IMR-90 (cell line): Measurements from ENCODE around the gene ZCCHC7. TPM values are rescaled to one million over a fixed set of nuclear protein-coding genes. Genes with fewer than 3 reads are reported as not detected.

Experiments used
- ATAC-seq: fragments of 200-7000 bp; cut with Tn5 transposase; 2 replicates; pipeline ENCODE4 v1.9.1; 2020; ENCODE audit warnings: low read depth, mild to moderate bottlenecking, moderate library complexity
- BruUV-seq: library from RNA; stranded (reverse); fragments of 400-500 nt; replicated peaks from 2 replicates; lab custom pipeline; 2021; lab: Mats Ljungman, UMichigan
- CTCF ChIA-PET: fragments of 300-600 bp; formaldehyde crosslinking; extraction: SDS; loops from one replicate; lab custom pipeline; 2021; ENCODE audit warnings: antibody characterized with exemption; lab: Yijun Ruan, JAX
- POLR2A ChIA-PET: fragments of 300-600 bp; sonication (Branson Sonifier 250); formaldehyde crosslinking; loops from one replicate; lab custom pipeline; 2022; ENCODE audit warnings: antibody characterized with exemption; ENCODE audit not compliant: unreplicated experiment; lab: Charles Lee
- DNase-seq: peaks from one replicate; pipeline ENCODE4 v3.0.0; 2013
- H2AFZ ChIP-seq: replicated peaks from 2 replicates; pipeline ENCODE3; 2013; ENCODE audit warnings: low read length, mild to moderate bottlenecking; ENCODE audit not compliant: poor library complexity
- H2AK5ac ChIP-seq: 2 replicates; pipeline ENCODE4 v1.6.1; 2013; ENCODE audit warnings: low read depth, low read length, inconsistent platforms
- H2AK9ac ChIP-seq: replicated peaks from 2 replicates; pipeline ENCODE3; 2013; ENCODE audit warnings: mild to moderate bottlenecking, low read depth, low read length, moderate library complexity; ENCODE audit not compliant: poor library complexity
- H2BK120ac ChIP-seq: 2 replicates; pipeline ENCODE4 v1.6.1; 2013; ENCODE audit warnings: low read depth, low read length, inconsistent platforms
- H2BK15ac ChIP-seq: 3 replicates; pipeline ENCODE4 v1.6.1; 2013; ENCODE audit warnings: low read depth, low read length, inconsistent platforms
- H2BK20ac ChIP-seq: 2 replicates; pipeline ENCODE4 v1.6.1; 2013; ENCODE audit warnings: low read depth, mild to moderate bottlenecking, inconsistent platforms, low read length, moderate library complexity
- H2BK5ac ChIP-seq: 2 replicates; pipeline ENCODE4 v1.6.1; 2013; ENCODE audit warnings: mild to moderate bottlenecking, low read depth, low read length, inconsistent platforms; ENCODE audit not compliant: poor library complexity, severe bottlenecking
- H3K14ac ChIP-seq: replicated peaks from 2 replicates; pipeline ENCODE4 v1.6.1; 2013; ENCODE audit warnings: low read depth, low read length, inconsistent platforms
- H3K18ac ChIP-seq: 2 replicates; pipeline ENCODE4 v1.6.1; 2013; ENCODE audit warnings: low read depth, low read length, control low read depth
- H3K23ac ChIP-seq: 2 replicates; pipeline ENCODE4 v1.6.1; 2013; ENCODE audit warnings: low read depth, low read length, inconsistent platforms
- H3K27ac ChIP-seq: 2 replicates; pipeline ENCODE4 v1.5.1; 2013; ENCODE audit warnings: mild to moderate bottlenecking, control low read depth, low read length; ENCODE audit not compliant: insufficient read depth
- H3K27me3 ChIP-seq: 2 replicates; pipeline ENCODE4 v1.6.1; 2013; ENCODE audit warnings: low read length; ENCODE audit not compliant: control insufficient read depth, insufficient read depth
- H3K36me3 ChIP-seq: 2 replicates; pipeline ENCODE4 v1.6.1; 2013; ENCODE audit warnings: low read length, mixed read lengths; ENCODE audit not compliant: control insufficient read depth, insufficient read depth
- H3K4ac ChIP-seq: 2 replicates; pipeline ENCODE4 v1.6.1; 2013; ENCODE audit warnings: low read depth, low read length, inconsistent platforms
- H3K4me1 ChIP-seq: 2 replicates; pipeline ENCODE4 v1.6.1; 2013; ENCODE audit warnings: low read length, mixed read lengths; ENCODE audit not compliant: control insufficient read depth, insufficient read depth
- H3K4me2 ChIP-seq: 2 replicates; pipeline ENCODE4 v1.6.1; 2013; ENCODE audit warnings: low read depth, mild to moderate bottlenecking, control low read depth, low read length, moderate library complexity
- H3K4me3 ChIP-seq: 2 replicates; pipeline ENCODE4 v1.5.1; 2013; ENCODE audit warnings: low read depth, mild to moderate bottlenecking, control low read depth, low read length, moderate library complexity; ENCODE audit not compliant: insufficient read depth
- H3K56ac ChIP-seq: 2 replicates; pipeline ENCODE4 v1.6.1; 2013; ENCODE audit warnings: low read length, inconsistent platforms; ENCODE audit not compliant: insufficient read depth; ENCODE audit errors: extremely low read depth
- H3K79me1 ChIP-seq, 2 experiments: 2 replicates each; pipeline ENCODE4 v1.6.1; 2013; ENCODE audit warnings: low read length in 2 of 2, inconsistent platforms in 1 of 2, low read depth in 1 of 2
- H3K9ac ChIP-seq: 2 replicates; pipeline ENCODE4 v1.6.1; 2013; ENCODE audit warnings: low read depth, low read length, control low read depth
- H3K9me1 ChIP-seq: 2 replicates; pipeline ENCODE4 v1.6.1; 2013; ENCODE audit warnings: low read length, inconsistent platforms; ENCODE audit not compliant: insufficient read depth
- H3K9me3 ChIP-seq: 2 replicates; pipeline ENCODE4 v1.6.1; 2013; ENCODE audit warnings: low read length; ENCODE audit not compliant: control insufficient read depth, insufficient read depth
- H4K20me1 ChIP-seq: 2 replicates; pipeline ENCODE4 v1.6.1; 2013; ENCODE audit warnings: low read length, inconsistent platforms; ENCODE audit not compliant: insufficient read depth
- H4K5ac ChIP-seq: 2 replicates; pipeline ENCODE4 v1.6.1; 2013; ENCODE audit warnings: mild to moderate bottlenecking, low read depth, low read length, control low read depth
- H4K8ac ChIP-seq, 2 experiments: 2 replicates each; pipeline ENCODE4 v1.6.1; 2013; ENCODE audit warnings: low read depth in 2 of 2, low read length in 2 of 2, control low read depth in 1 of 2, inconsistent platforms in 1 of 2
- H4K91ac ChIP-seq: 2 replicates; pipeline ENCODE4 v1.6.1; 2013; ENCODE audit warnings: low read depth, low read length, inconsistent platforms; ENCODE audit not compliant: insufficient read depth
- BHLHE40 ChIP-seq: fragments of 150-350 bp; IDR thresholded peaks from 2 replicates; pipeline ENCODE4 v1.6.1; 2016; ENCODE audit warnings: mild to moderate bottlenecking, low read depth, low read length
- CEBPB ChIP-seq: IDR thresholded peaks from 2 replicates; pipeline ENCODE4 v1.6.1; 2012; ENCODE audit warnings: low read depth, low read length, improper control_type of control experiment
- CHD1 ChIP-seq: IDR thresholded peaks from 2 replicates; pipeline ENCODE4 v1.6.1; 2012; ENCODE audit warnings: low read depth, low read length, improper control_type of control experiment
- CTCF ChIP-seq: conservative IDR thresholded peaks from 2 replicates; pipeline ENCODE4 v1.5.1; 2012; ENCODE audit warnings: mild to moderate bottlenecking, low read depth, low read length, improper control_type of control experiment
- FOS ChIP-seq: fragments of 150-350 bp; IDR thresholded peaks from 2 replicates; pipeline ENCODE4 v1.6.1; 2016; ENCODE audit warnings: low read depth, low read length
- MAFK ChIP-seq: IDR thresholded peaks from 2 replicates; pipeline ENCODE4 v1.6.1; 2012; ENCODE audit warnings: low read depth, low read length, improper control_type of control experiment
- MAZ ChIP-seq: IDR thresholded peaks from 2 replicates; pipeline ENCODE4 v1.6.1; 2012; ENCODE audit warnings: low read depth, mild to moderate bottlenecking, low read length, improper control_type of control experiment, moderate library complexity, borderline replicate concordance
- MXI1 ChIP-seq: IDR thresholded peaks from 2 replicates; pipeline ENCODE4 v1.6.1; 2012; ENCODE audit warnings: low read depth, mild to moderate bottlenecking, low read length, moderate library complexity, borderline replicate concordance
- NFE2L2 ChIP-seq: fragments of 150-350 bp; IDR thresholded peaks from 2 replicates; pipeline ENCODE4 v1.6.1; 2016; ENCODE audit warnings: low read depth, mild to moderate bottlenecking, low read length
- POLR2A ChIP-seq: IDR thresholded peaks from 2 replicates; pipeline ENCODE4 v1.6.1; 2012; ENCODE audit warnings: mild to moderate bottlenecking, low read depth, low read length
- RAD21 ChIP-seq: IDR thresholded peaks from 2 replicates; pipeline ENCODE4 v1.6.1; 2012; ENCODE audit warnings: low read length, improper control_type of control experiment
- RCOR1 ChIP-seq: IDR thresholded peaks from 2 replicates; pipeline ENCODE4 v1.6.1; 2012; ENCODE audit warnings: mild to moderate bottlenecking, low read length, improper control_type of control experiment; ENCODE audit not compliant: insufficient replicate concordance
- RFX5 ChIP-seq: IDR thresholded peaks from 2 replicates; pipeline ENCODE4 v1.8.0; 2012; ENCODE audit warnings: low read depth, mild to moderate bottlenecking, low read length, moderate library complexity
- SMC3 ChIP-seq: fragments of 150-350 bp; IDR thresholded peaks from 2 replicates; pipeline ENCODE4 v1.6.1; 2016; ENCODE audit warnings: low read depth, mild to moderate bottlenecking, antibody characterized with exemption, low read length, moderate library complexity
- WGBS, 2 experiments: methylation state at CpG; one replicate each; pipeline versions ENCODE4 v1.1.5 to v1.1.7; 2013; ENCODE audit warnings: missing lambda C conversion rate in 2 of 2; ENCODE audit not compliant: insufficient read length in 1 of 2; ENCODE audit errors: extremely low coverage in 2 of 2; 5-methylcytosine and 5-hydroxymethylcytosine counted together
- dilution Hi-C: fragments of 300-500 bp; cut with HindIII; formaldehyde crosslinking; loops from one replicate; pipeline ENCODE4 v1.14.3; 2018; ENCODE audit warnings: low sequenced_read_pairs; ENCODE audit not compliant: unreplicated experiment
- in situ Hi-C: fragments of 300-500 bp; cut with MboI; formaldehyde crosslinking; loops from 3 replicates; pipeline ENCODE4 v1.14.3; 2019; ENCODE audit warnings: low sequenced_read_pairs, inconsistent platforms, mixed read lengths
- intact Hi-C: fragments of 100-400 bp; cut with micrococcal nuclease; formaldehyde crosslinking; loops from 2 replicates; pipeline ENCODE4 v1.10.0; 2022
- polyA plus RNA-seq, 3 experiments: library from polyadenylated mRNA; depleted of rRNA; stranded (reverse); fragments of >200 nt; gene quantifications; 2 replicates each; pipeline ENCODE4 v1.2.3, GENCODE V29; 2012; ENCODE audit warnings: low replicate concordance in 1 of 3
- total RNA-seq: library from RNA; depleted of rRNA; stranded (reverse); fragments of >200 nt; gene quantifications from 2 replicates; pipeline ENCODE4 v1.2.3, GENCODE V29; 2012
- TF ChIP-seq, protein P1 (sequence below): fragments of 150-350 bp; IDR thresholded peaks from 2 replicates; pipeline ENCODE4 v1.6.1; 2016; ENCODE audit warnings: low read depth, mild to moderate bottlenecking, low read length, moderate library complexity, borderline replicate concordance
- TF ChIP-seq, protein P2 (sequence below): fragments of 150-350 bp; IDR thresholded peaks from 2 replicates; pipeline ENCODE4 v1.6.1; 2017; ENCODE audit warnings: mild to moderate bottlenecking, antibody characterized with exemption, low read length, low read depth

The ZCCHC7 gene
- total and polyA plus RNA-seq, 2 of the 4 experiments (the other 2 are of a cell fraction): 13.6 to 28.7 TPM

- intact Hi-C loops: no loop called here
- no peak overlapping the region for H3K27ac ChIP-seq
- H2AK9ac ChIP-seq: no peak overlapping the region
- H3K9ac ChIP-seq: no peak overlapping the region
- no peak for DNase-seq
- no TSS peak for BruUV-seq
- H3K23ac ChIP-seq: no peak overlapping the region
- no peak overlapping the region for H2BK15ac ChIP-seq
- 80% methylated on average over 1 of the region's 2 CpGs; no CpG with 5 or more reads in 1 of the 2 experiments for WGBS, 2 experiments
- H2BK5ac ChIP-seq: no peak overlapping the region
- no peak overlapping the region for H3K56ac ChIP-seq
- no peak for ATAC-seq
- no peak overlapping the region for H2BK120ac ChIP-seq
- CTCF ChIA-PET: no interaction called here
- H3K79me1 ChIP-seq: peaks cover 23 to 24% of the 10 kb centered on the region in 2 experiments
- in situ Hi-C loops: no loop called here
- H3K36me3 ChIP-seq: no peaks in the 10 kb centered on the region
- no peak overlapping the region for H2BK20ac ChIP-seq
- H4K5ac ChIP-seq: no peak overlapping the region
- no peak overlapping the region for H3K14ac ChIP-seq
- dilution Hi-C loops: no loop called here
- no peaks in the 10 kb centered on the region for H4K20me1 ChIP-seq
- H3K18ac ChIP-seq: no peak overlapping the region
- no peak overlapping the region for H3K4me3 ChIP-seq
- H3K9me3 ChIP-seq: no peaks in the 10 kb centered on the region
- H3K4me1 ChIP-seq: peaks cover 4% of the 10 kb centered on the region
- no peak overlapping the region for H2AK5ac ChIP-seq
- no peaks in the 10 kb centered on the region for H3K27me3 ChIP-seq
- H3K4me2 ChIP-seq: no peak overlapping the region
- H4K8ac ChIP-seq: no peak overlapping the region
- no peak overlapping the region for H4K91ac ChIP-seq
- peaks cover 5% of the 10 kb centered on the region; the same call in 1 of the 2 replicates for H3K9me1 ChIP-seq
- POLR2A ChIA-PET: no interaction called here
- H3K4ac ChIP-seq: no peak overlapping the region
- no peak for TF ChIP-seq POLR2A
- TF ChIP-seq RCOR1: no peak
- TF ChIP-seq SMC3: no peak
- no peak for TF ChIP-seq BHLHE40
- TF ChIP-seq MAZ: no peak
- no peak for TF ChIP-seq CHD1
- TF ChIP-seq, protein P1, sequence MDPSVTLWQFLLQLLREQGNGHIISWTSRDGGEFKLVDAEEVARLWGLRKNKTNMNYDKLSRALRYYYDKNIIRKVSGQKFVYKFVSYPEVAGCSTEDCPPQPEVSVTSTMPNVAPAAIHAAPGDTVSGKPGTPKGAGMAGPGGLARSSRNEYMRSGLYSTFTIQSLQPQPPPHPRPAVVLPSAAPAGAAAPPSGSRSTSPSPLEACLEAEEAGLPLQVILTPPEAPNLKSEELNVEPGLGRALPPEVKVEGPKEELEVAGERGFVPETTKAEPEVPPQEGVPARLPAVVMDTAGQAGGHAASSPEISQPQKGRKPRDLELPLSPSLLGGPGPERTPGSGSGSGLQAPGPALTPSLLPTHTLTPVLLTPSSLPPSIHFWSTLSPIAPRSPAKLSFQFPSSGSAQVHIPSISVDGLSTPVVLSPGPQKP: no peak
- TF ChIP-seq MXI1: no peak
- no peak for TF ChIP-seq RAD21
- no peak for TF ChIP-seq CEBPB
- no peak for TF ChIP-seq FOS
- TF ChIP-seq, protein P2, sequence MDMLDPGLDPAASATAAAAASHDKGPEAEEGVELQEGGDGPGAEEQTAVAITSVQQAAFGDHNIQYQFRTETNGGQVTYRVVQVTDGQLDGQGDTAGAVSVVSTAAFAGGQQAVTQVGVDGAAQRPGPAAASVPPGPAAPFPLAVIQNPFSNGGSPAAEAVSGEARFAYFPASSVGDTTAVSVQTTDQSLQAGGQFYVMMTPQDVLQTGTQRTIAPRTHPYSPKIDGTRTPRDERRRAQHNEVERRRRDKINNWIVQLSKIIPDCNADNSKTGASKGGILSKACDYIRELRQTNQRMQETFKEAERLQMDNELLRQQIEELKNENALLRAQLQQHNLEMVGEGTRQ: no peak
- TF ChIP-seq CTCF: no peak
- TF ChIP-seq NFE2L2: no peak
- TF ChIP-seq MAFK: no peak
- no peak for TF ChIP-seq RFX5
- no peak overlapping the region for H2AFZ ChIP-seq
These were observed 58.4 kb downstream of the ZCCHC7 start for GRCh38 chr9:37178742-37179141.
